SK-N-SH treated with all-trans-retinoic acid at 6 μM for 48 hours (cell line): Measurements from ENCODE around the gene STK38L.

Source experiments
- ATAC-seq: fragments of 200-7000 bp; cut with Tn5 transposase; 3 replicates; pipeline ENCODE4 v1.9.1; 2020; ENCODE audit warnings: mild to moderate bottlenecking, moderate library complexity
- ARNTL ChIP-seq: fragments of 450-650 bp; formaldehyde crosslinking; IDR thresholded peaks from 2 replicates; pipeline ENCODE4 v1.5.0; 2020; ENCODE audit warnings: low read depth, mild to moderate bottlenecking, moderate library complexity, borderline replicate concordance
- BACH2 ChIP-seq: fragments of 250-450 bp; sonication (Bioruptor Pico); IDR thresholded peaks from 2 replicates; pipeline ENCODE4 v1.9.0; 2021; ENCODE audit warnings: mild to moderate bottlenecking, borderline replicate concordance
- CSDC2 ChIP-seq: fragments of 250-450 bp; sonication (Bioruptor Pico); IDR thresholded peaks from 2 replicates; pipeline ENCODE4 v1.5.0; 2020; ENCODE audit warnings: mild to moderate bottlenecking, moderate library complexity
- ESRRG ChIP-seq: fragments of 250-450 bp; sonication (Bioruptor Pico); IDR thresholded peaks from 2 replicates; pipeline ENCODE4 v1.6.1; 2021; ENCODE audit warnings: mild to moderate bottlenecking
- GLIS3 ChIP-seq: fragments of 250-450 bp; sonication (Bioruptor Pico); IDR thresholded peaks from 2 replicates; pipeline ENCODE4 v1.5.0; 2020; ENCODE audit warnings: mild to moderate bottlenecking, moderate library complexity
- ISL1 ChIP-seq: fragments of 250-450 bp; sonication (Bioruptor Pico); IDR thresholded peaks from 2 replicates; pipeline ENCODE4 v2.1.2; 2022; ENCODE audit warnings: mild to moderate bottlenecking, moderate library complexity
- OSR1 ChIP-seq: fragments of 250-450 bp; sonication (Bioruptor Pico); IDR thresholded peaks from 2 replicates; pipeline ENCODE4 v1.8.0; 2022; ENCODE audit warnings: moderate library complexity, mild to moderate bottlenecking, inconsistent platforms
- PPARA ChIP-seq: fragments of 250-450 bp; sonication (Bioruptor Pico); IDR thresholded peaks from 2 replicates; pipeline ENCODE4 v1.5.0; 2020; ENCODE audit warnings: mild to moderate bottlenecking, borderline replicate concordance
- RARB ChIP-seq: fragments of 250-450 bp; sonication (Bioruptor Pico); IDR thresholded peaks from 2 replicates; pipeline ENCODE4 v1.8.0; 2021; ENCODE audit warnings: mild to moderate bottlenecking, moderate library complexity
- SNAI2 ChIP-seq: fragments of 250-450 bp; sonication (Bioruptor Pico); IDR thresholded peaks from 2 replicates; pipeline ENCODE4 v1.5.0; 2020; ENCODE audit warnings: mild to moderate bottlenecking, moderate library complexity
- TCF4 ChIP-seq: fragments of 250-450 bp; sonication (Bioruptor Pico); IDR thresholded peaks from 2 replicates; pipeline ENCODE4 v1.8.0; 2021; ENCODE audit warnings: mild to moderate bottlenecking, moderate library complexity, borderline replicate concordance
- ZC3H10 ChIP-seq: fragments of 250-450 bp; sonication (Bioruptor Pico); IDR thresholded peaks from 2 replicates; pipeline ENCODE4 v1.5.1; 2021; ENCODE audit warnings: mild to moderate bottlenecking, moderate library complexity
- ZFP3 ChIP-seq: fragments of 250-450 bp; sonication (Bioruptor Pico); IDR thresholded peaks from 2 replicates; pipeline ENCODE4 v1.5.0; 2020; ENCODE audit warnings: mild to moderate bottlenecking, moderate library complexity
- ZFP30 ChIP-seq: fragments of 450-650 bp; formaldehyde crosslinking; IDR thresholded peaks from 2 replicates; pipeline ENCODE4 v1.5.0; 2022; ENCODE audit warnings: mild to moderate bottlenecking, moderate library complexity
- ZNF565 ChIP-seq: fragments of 450-650 bp; formaldehyde crosslinking; conservative IDR thresholded peaks from 2 replicates; pipeline ENCODE4 v1.5.0; 2020; ENCODE audit warnings: low read depth, mild to moderate bottlenecking, moderate library complexity
- ZNF70 ChIP-seq: fragments of 450-650 bp; formaldehyde crosslinking; IDR thresholded peaks from 2 replicates; pipeline ENCODE4 v1.5.0; 2020; ENCODE audit warnings: mild to moderate bottlenecking, moderate library complexity
- ZNF8 ChIP-seq: fragments of 450-650 bp; formaldehyde crosslinking; IDR thresholded peaks from 2 replicates; pipeline ENCODE4 v1.5.0; 2020; ENCODE audit warnings: mild to moderate bottlenecking, moderate library complexity
- TF ChIP-seq, protein P1 (sequence below): fragments of 250-450 bp; sonication (Bioruptor Pico); IDR thresholded peaks from 2 replicates; pipeline ENCODE4 v1.8.0; 2020; ENCODE audit warnings: mild to moderate bottlenecking, moderate library complexity, borderline replicate concordance
- TF ChIP-seq, protein P2 (sequence below): fragments of 250-450 bp; sonication (Bioruptor Pico); IDR thresholded peaks from 2 replicates; pipeline ENCODE4 v1.8.0; 2021; ENCODE audit warnings: low read depth, mild to moderate bottlenecking, moderate library complexity, borderline replicate concordance
- TF ChIP-seq, protein P3 (sequence below): fragments of 250-450 bp; sonication (Bioruptor Pico); IDR thresholded peaks from 2 replicates; pipeline ENCODE4 v1.5.1; 2021; ENCODE audit warnings: mild to moderate bottlenecking, moderate library complexity
- TF ChIP-seq, protein P4 (sequence below): fragments of 250-450 bp; sonication (Bioruptor Pico); IDR thresholded peaks from 2 replicates; pipeline ENCODE4 v1.5.1; 2020; ENCODE audit warnings: low read depth, mild to moderate bottlenecking, moderate library complexity
- TF ChIP-seq, protein P5 (sequence below): fragments of 250-450 bp; sonication (Bioruptor Pico); IDR thresholded peaks from 2 replicates; pipeline ENCODE4 v1.5.0; 2020; ENCODE audit warnings: mild to moderate bottlenecking, moderate library complexity

The STK38L gene

DNA sequence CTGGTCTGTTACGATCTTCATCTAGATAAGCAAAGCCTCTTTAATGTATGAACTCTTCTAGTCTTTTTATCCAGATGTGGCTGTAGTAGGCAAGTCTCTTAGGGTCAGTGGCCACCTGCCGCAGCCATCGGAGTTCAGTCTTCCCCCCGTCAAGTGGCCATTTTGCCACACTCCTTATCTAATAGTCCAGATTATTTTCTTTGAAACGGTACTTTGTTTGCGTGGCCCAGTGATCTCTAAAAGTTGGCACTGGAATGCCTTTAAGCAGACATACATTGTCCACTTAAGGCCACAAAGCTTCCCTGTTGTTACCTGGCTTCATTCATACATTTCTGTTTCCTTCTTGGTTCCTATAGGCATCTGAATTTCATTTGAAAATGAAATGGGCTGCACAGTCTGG is 52.6 kb downstream of the STK38L start:
- ATAC-seq, result no peak
- TF ChIP-seq ESRRG (CRISPR knock-in tag), result no peak
- no peak for TF ChIP-seq PPARA (CRISPR knock-in tag)
- no peak for TF ChIP-seq TCF4 (CRISPR knock-in tag)
- TF ChIP-seq ZNF70 (CRISPR knock-in tag), result no peak
- TF ChIP-seq BACH2 (CRISPR knock-in tag), result no peak
- TF ChIP-seq ZNF8 (CRISPR knock-in tag), result no peak
- TF ChIP-seq ZC3H10, result no peak
- TF ChIP-seq, protein P1, sequence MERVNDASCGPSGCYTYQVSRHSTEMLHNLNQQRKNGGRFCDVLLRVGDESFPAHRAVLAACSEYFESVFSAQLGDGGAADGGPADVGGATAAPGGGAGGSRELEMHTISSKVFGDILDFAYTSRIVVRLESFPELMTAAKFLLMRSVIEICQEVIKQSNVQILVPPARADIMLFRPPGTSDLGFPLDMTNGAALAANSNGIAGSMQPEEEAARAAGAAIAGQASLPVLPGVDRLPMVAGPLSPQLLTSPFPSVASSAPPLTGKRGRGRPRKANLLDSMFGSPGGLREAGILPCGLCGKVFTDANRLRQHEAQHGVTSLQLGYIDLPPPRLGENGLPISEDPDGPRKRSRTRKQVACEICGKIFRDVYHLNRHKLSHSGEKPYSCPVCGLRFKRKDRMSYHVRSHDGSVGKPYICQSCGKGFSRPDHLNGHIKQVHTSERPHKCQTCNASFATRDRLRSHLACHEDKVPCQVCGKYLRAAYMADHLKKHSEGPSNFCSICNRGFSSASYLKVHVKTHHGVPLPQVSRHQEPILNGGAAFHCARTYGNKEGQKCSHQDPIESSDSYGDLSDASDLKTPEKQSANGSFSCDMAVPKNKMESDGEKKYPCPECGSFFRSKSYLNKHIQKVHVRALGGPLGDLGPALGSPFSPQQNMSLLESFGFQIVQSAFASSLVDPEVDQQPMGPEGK (CRISPR knock-in tag), result no peak
- no peak for TF ChIP-seq ZNF565
- TF ChIP-seq, protein P2, sequence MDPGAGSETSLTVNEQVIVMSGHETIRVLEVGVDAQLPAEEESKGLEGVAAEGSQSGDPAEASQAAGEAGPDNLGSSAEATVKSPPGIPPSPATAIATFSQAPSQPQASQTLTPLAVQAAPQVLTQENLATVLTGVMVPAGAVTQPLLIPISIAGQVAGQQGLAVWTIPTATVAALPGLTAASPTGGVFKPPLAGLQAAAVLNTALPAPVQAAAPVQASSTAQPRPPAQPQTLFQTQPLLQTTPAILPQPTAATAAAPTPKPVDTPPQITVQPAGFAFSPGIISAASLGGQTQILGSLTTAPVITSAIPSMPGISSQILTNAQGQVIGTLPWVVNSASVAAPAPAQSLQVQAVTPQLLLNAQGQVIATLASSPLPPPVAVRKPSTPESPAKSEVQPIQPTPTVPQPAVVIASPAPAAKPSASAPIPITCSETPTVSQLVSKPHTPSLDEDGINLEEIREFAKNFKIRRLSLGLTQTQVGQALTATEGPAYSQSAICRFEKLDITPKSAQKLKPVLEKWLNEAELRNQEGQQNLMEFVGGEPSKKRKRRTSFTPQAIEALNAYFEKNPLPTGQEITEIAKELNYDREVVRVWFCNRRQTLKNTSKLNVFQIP (CRISPR knock-in tag), result no peak
- TF ChIP-seq GLIS3, result no peak
- no peak for TF ChIP-seq ARNTL
- no peak for TF ChIP-seq ZFP30 (CRISPR knock-in tag)
- TF ChIP-seq RARB (CRISPR knock-in tag), result no peak
- TF ChIP-seq SNAI2 (CRISPR knock-in tag), result no peak
- TF ChIP-seq ZFP3 (CRISPR knock-in tag), result no peak

DNA sequence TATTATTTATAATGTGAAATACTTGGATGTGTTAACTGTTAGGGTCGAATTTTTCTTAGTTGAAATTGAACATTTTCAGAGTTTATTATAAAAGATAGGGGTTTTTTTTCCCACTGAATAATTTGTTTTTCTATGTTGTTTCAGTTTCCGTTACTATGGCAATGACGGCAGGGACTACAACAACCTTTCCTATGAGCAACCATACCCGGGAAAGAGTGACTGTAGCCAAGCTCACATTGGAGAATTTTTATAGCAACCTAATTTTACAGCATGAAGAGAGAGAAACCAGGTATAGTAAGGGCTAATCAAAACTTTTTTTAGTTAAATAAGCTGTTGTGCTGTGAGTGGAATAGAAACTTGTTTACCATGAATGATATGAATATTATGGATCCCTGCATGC is 53.5 kb downstream of the STK38L start:
- ATAC-seq, result no peak
- TF ChIP-seq, protein P3, sequence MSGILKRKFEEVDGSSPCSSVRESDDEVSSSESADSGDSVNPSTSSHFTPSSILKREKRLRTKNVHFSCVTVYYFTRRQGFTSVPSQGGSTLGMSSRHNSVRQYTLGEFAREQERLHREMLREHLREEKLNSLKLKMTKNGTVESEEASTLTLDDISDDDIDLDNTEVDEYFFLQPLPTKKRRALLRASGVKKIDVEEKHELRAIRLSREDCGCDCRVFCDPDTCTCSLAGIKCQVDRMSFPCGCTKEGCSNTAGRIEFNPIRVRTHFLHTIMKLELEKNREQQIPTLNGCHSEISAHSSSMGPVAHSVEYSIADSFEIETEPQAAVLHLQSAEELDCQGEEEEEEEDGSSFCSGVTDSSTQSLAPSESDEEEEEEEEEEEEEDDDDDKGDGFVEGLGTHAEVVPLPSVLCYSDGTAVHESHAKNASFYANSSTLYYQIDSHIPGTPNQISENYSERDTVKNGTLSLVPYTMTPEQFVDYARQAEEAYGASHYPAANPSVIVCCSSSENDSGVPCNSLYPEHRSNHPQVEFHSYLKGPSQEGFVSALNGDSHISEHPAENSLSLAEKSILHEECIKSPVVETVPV (CRISPR knock-in tag), result no peak
- TF ChIP-seq ZFP30 (CRISPR knock-in tag) (no peak), ARNTL (no peak), PPARA (CRISPR knock-in tag) (no peak), RARB (CRISPR knock-in tag) (no peak), SNAI2 (CRISPR knock-in tag) (no peak), ZNF565 (no peak), ESRRG (CRISPR knock-in tag) (no peak), ZNF70 (CRISPR knock-in tag) (no peak), TCF4 (CRISPR knock-in tag) (no peak), ZC3H10 (no peak), GLIS3 (no peak), ISL1 (CRISPR knock-in tag) (no peak), CSDC2 (no peak), OSR1 (no peak), BACH2 (CRISPR knock-in tag) (no peak)
- TF ChIP-seq, protein P2 (CRISPR knock-in tag), result no peak
- TF ChIP-seq, protein P4, sequence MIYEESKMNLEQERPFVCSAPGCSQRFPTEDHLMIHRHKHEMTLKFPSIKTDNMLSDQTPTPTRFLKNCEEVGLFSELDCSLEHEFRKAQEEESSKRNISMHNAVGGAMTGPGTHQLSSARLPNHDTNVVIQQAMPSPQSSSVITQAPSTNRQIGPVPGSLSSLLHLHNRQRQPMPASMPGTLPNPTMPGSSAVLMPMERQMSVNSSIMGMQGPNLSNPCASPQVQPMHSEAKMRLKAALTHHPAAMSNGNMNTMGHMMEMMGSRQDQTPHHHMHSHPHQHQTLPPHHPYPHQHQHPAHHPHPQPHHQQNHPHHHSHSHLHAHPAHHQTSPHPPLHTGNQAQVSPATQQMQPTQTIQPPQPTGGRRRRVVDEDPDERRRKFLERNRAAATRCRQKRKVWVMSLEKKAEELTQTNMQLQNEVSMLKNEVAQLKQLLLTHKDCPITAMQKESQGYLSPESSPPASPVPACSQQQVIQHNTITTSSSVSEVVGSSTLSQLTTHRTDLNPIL (CRISPR knock-in tag), result no peak
- TF ChIP-seq, protein P1 (CRISPR knock-in tag), result no peak
- TF ChIP-seq, protein P5, sequence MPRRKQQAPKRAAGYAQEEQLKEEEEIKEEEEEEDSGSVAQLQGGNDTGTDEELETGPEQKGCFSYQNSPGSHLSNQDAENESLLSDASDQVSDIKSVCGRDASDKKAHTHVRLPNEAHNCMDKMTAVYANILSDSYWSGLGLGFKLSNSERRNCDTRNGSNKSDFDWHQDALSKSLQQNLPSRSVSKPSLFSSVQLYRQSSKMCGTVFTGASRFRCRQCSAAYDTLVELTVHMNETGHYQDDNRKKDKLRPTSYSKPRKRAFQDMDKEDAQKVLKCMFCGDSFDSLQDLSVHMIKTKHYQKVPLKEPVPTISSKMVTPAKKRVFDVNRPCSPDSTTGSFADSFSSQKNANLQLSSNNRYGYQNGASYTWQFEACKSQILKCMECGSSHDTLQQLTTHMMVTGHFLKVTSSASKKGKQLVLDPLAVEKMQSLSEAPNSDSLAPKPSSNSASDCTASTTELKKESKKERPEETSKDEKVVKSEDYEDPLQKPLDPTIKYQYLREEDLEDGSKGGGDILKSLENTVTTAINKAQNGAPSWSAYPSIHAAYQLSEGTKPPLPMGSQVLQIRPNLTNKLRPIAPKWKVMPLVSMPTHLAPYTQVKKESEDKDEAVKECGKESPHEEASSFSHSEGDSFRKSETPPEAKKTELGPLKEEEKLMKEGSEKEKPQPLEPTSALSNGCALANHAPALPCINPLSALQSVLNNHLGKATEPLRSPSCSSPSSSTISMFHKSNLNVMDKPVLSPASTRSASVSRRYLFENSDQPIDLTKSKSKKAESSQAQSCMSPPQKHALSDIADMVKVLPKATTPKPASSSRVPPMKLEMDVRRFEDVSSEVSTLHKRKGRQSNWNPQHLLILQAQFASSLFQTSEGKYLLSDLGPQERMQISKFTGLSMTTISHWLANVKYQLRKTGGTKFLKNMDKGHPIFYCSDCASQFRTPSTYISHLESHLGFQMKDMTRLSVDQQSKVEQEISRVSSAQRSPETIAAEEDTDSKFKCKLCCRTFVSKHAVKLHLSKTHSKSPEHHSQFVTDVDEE, result no peak
